GM19025 (cell line): ENCODE measurements around the gene CLDN3.
"Not testable (repeated sequence)": the region's sequence is repeated elsewhere in the genome, so short reads cannot be mapped to it uniquely, and the experiment has no call there.

ENCODE experiments used
- ATAC-seq: cut with Tn5 transposase; IDR thresholded peaks from one replicate; pipeline ENCODE4 v1.9.1; 2021; ENCODE audit warnings: mild to moderate bottlenecking, low read depth, moderate library complexity; ENCODE audit not compliant: unreplicated experiment

Gene CLDN3

GRCh38 chr7:73738220-73738611 is 31.9 kb downstream of the CLDN3 start:
- ATAC-seq: peak; percentile 4

GRCh38 chr7:73737491-73738219 is 32.4 kb downstream of the CLDN3 start:
- ATAC-seq: no peak

DNA sequence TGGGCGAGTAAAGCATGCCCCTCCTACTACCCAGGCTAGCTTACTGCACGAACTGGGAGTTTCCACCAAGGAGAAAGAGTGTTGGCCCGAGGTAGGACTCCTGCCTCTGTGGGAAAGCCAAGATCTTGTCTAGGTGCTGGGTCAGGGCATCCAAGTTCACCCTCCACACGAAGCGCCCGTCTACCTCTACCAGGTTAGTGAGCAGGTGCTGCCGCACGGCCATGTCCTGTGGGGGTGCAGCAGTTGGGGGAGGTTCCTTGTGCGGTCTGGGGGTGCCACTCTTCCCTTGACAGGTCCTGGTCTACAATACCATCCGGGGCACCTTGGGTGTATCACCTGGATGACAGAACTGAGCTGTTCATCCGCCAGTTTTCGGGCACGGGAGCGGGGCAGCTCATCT is 33.2 kb downstream of the CLDN3 start:
- no peak for ATAC-seq

GRCh38 chr7:73735528-73735905 is 34.6 kb downstream of the CLDN3 start:
- no peak for ATAC-seq

DNA sequence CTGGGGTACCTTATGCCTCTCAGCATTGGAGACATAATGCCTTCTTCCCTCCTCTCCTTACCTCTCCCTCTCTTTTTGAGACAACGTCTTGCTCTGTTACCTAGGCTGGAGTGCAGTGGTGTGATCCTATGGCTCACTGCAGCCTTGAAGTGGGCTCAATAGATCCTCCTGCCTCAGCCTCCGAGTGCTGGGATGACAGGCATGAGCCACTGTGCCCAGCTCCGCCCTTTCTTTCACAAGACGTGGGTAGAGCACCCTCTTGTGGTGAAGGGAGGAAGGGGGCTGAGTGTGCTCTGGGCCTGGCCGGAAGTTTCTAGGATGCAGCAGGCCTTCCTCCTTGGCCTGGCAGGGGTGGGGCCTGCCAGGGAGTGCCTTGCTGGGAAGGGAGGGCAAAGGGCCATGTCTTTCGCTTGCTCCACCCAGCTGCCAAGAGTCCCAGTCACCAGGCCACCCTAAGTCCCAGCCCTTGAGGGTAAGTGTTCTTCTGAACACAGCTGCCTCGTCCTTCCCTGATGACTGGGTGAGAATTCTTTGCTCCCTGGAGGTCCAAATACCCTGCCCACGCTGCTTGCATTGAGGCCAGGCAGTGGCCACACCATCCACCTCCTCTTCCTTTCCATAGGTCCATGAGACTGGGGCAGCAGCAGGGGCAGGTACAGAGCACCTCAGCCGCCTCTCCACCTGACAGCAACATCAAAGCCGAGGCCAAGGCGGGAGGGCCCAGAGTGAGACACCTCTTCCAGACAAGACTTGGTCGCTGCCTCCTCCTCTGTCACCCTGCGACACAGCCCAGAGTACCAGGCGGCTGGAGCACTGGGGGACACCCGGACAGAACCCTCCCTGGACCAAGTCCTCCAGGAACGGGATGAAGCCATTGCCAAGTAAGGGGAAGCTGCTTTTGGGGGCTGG is 35.2 kb downstream of the CLDN3 start:
- ATAC-seq: peak; percentile 30

- no peak for ATAC-seq
Measured at GRCh38 chr7:73732397-73732796, 37.7 kb downstream of the CLDN3 start.

- no peak for ATAC-seq
Measured at GRCh38 chr7:73730485-73730884, 39.6 kb downstream of the CLDN3 start.

DNA sequence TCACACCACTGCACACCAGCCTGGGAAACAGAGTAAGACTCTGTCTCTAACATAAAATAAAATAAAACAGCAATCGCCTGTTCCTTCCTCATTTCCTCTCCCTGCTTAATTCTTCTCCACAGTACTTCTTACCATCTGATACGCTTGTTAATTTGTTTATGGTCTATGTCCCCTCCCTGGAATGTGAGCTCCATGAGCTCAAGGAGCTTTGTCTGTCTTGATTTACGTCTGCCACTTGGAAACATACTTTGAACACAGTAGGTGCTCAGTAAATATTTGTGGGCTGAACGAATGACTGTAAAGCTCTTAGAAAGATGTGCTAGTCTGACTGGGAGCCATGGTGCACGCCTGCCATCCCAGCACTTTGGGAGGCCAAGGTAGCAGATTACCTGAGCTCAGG is 41.5 kb downstream of the CLDN3 start:
- no peak for ATAC-seq

DNA sequence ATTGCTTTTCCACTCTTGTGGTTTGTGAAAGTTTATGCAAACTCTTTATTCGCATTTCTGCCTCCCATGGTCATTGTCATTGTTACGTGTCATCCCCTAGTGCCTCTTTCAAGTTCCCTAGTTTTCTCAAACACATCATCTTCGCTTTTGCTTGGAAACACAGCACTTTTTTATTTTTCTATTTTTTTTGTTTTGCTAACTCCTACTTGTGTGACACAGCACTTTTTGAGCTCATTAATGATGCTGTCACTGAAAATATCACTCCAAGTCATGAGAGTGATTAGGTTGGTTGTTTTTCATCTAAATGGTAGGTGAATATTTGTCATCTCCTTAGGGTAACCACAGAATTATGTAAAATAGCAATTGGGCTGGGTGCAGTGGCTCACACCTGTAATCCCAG is 42.1 kb downstream of the CLDN3 start:
- no peak for ATAC-seq

- ATAC-seq: peak; percentile 16
Measured at GRCh38 chr7:73726083-73726466, 44.0 kb downstream of the CLDN3 start.

DNA sequence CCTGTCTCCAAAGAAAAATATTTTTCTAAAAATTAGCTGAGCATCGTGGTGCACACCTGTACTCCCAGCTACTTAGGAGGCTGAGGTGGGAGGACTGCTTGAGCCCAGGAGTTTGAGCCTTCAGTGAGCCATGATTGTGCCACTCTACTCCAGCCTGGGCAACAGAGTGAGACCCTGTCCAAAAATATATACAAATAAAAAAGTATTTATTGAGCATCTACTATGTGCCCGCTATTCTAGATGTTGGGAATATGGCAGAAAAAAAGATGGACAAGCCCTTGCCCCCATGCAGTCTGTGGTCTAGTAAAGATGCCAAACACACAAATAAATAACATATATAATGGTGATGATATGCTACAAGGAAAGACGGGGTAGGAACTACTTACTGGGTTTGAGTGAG is 46.3 kb downstream of the CLDN3 start:
- no peak for ATAC-seq

DNA sequence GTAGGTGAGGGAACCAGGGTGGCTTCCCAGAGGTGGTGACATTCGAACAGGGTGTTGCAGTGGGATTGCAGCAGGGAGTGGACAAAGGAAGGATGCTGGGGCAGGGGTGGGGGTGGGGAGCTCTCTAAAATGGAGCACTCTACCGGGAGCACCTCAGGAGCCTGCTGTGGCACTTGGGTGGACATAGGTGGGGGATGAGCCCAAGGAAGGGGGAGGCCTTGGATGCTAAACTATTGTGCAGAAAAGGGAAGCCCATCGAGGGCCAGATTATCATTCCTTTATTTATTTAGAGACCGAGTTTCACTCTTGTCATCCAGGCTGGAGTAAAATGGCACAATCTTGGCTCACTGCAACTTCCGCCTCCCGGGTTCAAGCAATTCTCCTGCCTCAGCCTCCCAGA is 47.3 kb downstream of the CLDN3 start:
- no peak for ATAC-seq

DNA sequence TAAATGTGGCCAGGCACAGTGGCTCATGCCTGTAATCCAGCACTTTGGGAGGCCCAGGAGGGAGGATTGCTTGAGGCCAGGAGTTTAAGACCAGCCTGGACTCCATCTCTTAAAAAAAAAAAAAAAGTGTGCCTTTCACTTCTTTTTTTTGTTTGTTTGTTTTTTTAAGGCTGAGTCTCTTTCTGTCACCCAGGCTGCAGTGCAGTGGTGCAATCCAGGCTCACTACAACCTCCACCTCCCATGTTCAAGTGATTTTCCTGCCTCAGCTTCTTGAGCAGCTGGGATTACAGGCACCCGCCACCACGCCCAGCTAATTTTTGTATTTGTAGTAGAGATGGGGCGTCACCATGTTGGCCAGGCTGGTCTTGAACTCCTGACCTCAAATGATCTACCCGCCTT is 47.9 kb downstream of the CLDN3 start:
- not testable (repeated sequence) for ATAC-seq

DNA sequence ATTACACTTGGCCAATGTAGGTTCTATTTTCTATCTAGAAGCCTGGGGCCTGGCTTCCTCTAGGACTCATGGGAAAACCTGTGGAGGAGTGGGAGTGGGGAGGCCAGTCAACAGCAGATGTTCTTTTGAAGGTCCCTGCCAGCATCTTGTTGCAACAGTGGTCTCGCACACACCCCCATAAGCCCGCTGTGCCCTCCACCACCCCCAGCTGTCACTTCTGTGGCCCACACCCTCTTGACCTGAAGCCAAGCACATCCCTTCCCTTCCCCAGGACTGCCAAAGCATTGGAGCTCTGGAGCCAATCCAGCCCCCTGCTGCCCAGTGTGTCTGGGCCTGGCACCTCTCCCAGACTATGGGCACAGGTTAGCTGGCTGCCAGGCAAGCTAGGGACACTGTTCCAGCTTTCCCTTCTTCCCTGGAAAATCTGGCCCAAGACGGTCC is 48.7 kb downstream of the CLDN3 start:
- no peak for ATAC-seq

GRCh38 chr7:73720443-73720842 is 49.6 kb downstream of the CLDN3 start:
- ATAC-seq: not testable (repeated sequence)

- ATAC-seq: no peak
Measured at GRCh38 chr7:73719806-73720169, 50.3 kb downstream of the CLDN3 start.
